Hepatic stellate cell (primary cell): ENCODE measurements around the gene HTR3A.

ENCODE experiments used
- DNase-seq: peaks from one replicate; pipeline ENCODE4 v3.0.0; 2011; ENCODE audit warnings: low spot score

Gene HTR3A

GRCh38 chr11:114019046-114019445 lies 44.1 kb downstream of the HTR3A start:
- no peak for DNase-seq

DNA sequence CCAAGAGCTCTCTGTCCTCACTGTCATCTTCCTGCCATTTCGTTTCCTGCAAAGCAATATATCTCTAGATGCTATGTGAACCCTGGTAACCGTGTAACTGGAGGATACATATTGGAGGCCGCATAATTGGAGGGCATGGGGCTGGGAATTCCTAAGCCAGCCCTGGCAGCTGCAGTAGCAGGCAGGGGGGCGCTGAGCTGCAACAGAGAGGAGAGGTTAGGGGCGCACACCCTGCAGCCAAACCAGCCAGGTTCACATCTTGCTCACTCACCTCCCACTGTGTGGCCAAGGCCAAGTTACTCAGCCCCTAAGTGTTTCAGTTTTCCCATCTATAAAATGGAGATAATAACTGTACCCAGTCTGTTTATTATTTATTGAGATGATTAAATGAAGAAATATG lies 44.7 kb downstream of the HTR3A start:
- DNase-seq = no peak

- no peak for DNase-seq
These were observed 50.5 kb downstream of the HTR3A start for GRCh38 chr11:114025329-114025907.

GRCh38 chr11:114026355-114026754 lies 51.4 kb downstream of the HTR3A start:
- no peak for DNase-seq

DNA sequence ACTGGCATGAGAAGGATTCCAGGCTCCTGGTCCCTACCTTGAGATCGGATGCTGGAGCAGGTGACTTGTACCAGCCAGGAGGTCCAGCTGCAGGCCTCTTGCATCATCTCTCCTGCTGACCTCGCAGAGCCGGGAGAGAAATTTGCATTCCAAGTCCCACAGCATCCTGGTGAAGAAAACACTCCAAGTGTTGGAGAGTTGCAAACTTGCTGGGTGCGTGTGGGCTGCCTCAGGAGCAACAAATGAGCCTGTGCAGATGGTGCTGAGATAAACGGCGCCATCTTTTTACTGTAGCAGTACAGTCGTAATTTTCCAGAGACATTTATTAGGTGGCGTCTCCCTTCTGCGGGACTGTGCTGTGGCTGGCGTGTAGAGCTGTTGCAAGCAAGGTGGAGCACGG lies 52.5 kb downstream of the HTR3A start:
- DNase-seq = no peak

DNA sequence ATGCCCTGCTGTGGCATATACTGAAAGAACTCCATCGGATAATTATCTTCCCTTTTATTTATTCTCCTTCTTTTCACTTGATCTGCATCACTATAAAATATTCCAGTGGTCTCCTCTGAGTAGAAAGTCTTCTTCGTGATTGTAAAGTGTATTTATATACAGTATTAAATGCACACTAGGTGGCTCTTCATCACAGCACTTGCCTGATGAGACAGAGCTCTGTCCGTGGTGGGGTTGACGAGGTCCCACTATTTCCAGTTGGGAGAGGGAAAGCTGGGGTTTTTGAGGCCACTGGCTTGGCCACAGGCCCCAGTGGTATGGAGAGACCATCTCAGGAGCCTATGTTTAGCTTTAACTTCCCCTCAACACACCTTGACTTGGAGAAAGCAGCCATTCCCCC lies 53.0 kb downstream of the HTR3A start:
- no peak for DNase-seq

- no peak for DNase-seq
These were observed 56.5 kb downstream of the HTR3A start for GRCh38 chr11:114031246-114031966.

GRCh38 chr11:114031967-114032320 lies 57.0 kb downstream of the HTR3A start:
- DNase-seq = no peak

DNA sequence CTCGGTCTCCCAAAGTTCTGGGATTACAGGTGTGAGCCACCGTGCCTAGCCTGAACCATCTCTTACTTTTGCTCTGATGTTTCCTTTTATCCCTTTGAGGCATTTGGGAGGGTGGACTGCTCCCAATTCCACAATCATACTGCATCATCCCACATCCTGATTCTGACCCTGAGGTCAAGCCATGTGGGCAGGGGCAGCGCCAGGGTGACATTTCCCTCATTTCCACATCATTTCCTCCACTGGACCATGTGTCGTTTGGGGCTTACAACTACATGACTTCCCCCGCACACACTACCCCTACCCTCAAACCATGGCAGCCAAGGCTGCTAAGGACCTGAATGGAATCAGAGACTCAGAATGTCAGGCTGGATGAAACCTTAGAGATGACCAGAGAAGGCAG lies 58.2 kb downstream of the HTR3A start:
- no peak for DNase-seq

DNA sequence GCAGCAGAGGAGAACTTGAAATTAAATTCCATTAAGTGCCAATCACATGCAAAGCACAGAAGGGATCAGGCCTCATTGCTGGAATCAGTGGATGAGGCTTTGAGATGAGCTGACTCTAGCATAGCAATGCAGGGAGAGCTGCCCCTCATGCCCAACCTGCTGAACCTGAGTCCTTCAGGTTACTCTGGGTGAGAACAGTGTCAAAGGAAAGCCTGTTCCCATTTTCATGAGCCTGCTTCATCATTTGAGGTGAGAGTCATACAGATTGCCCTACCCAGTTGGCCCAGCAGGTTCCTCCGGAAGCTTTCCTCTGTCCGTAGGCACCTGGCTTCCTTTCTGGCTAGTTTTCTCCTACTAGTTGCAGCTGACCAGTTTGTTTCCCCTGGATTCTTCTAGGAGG lies 58.7 kb downstream of the HTR3A start:
- DNase-seq = no peak

DNA sequence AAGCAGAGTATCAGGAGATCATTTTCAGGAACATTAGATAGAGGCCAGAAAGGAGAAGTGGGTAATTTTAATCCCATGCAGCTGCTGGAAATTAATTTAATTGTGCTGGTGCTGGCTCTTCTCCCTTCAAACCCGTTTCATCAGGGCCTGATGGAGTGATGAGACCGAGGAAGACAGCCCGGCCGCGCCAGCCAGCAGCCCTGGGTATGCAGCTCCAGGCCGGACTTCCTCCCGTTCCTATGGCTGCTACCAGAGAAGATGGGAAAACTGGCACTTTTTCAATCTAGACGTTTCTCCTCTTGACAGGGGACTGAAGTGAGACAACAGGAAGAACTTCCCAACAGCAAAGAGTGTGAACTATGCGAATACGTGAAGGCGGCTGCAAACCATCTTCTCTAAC lies 60.0 kb downstream of the HTR3A start:
- no peak for DNase-seq

- peak; percentile 48 for DNase-seq
These were observed 61.4 kb downstream of the HTR3A start for GRCh38 chr11:114036147-114036811.

GRCh38 chr11:114036958-114037357 lies 62.0 kb downstream of the HTR3A start:
- DNase-seq = no peak

- no peak for DNase-seq
These were observed 64.6 kb downstream of the HTR3A start for GRCh38 chr11:114039551-114039950.
